Duodenal mucosa (tissue), 2 donors: ENCODE results near the gene PCYT1A.
"Not testable (repeated sequence)": the region's sequence is repeated elsewhere in the genome, so short reads cannot be mapped to it uniquely, and the experiment has no call there.

ENCODE experiments used
- H3K27ac ChIP-seq: one replicate; pipeline ENCODE4 v1.7.0; 2013; ENCODE audit warnings: low read depth, low read length
- H3K27me3 ChIP-seq, 2 donors: one replicate each; pipeline ENCODE4 v1.7.0; 2013; ENCODE audit warnings: low read length in 2 of 2, control low read depth in 1 of 2; ENCODE audit not compliant: insufficient read depth in 2 of 2, control insufficient read depth in 1 of 2
- H3K36me3 ChIP-seq, 2 donors: one replicate each; pipeline ENCODE4 v1.7.0; 2013; ENCODE audit warnings: low read length in 2 of 2, control low read depth in 1 of 2; ENCODE audit not compliant: insufficient read depth in 2 of 2, control insufficient read depth in 1 of 2
- H3K4me1 ChIP-seq, 2 donors: one replicate each; pipeline ENCODE4 v1.7.0; 2013; ENCODE audit warnings: low read length in 2 of 2, control low read depth in 1 of 2; ENCODE audit not compliant: insufficient read depth in 2 of 2, control insufficient read depth in 1 of 2
- H3K4me3 ChIP-seq, 2 donors: one replicate each; pipeline ENCODE4 v1.7.0; 2013; ENCODE audit warnings: low read length in 2 of 2, low read depth in 1 of 2
- H3K9ac ChIP-seq, 2 donors: one replicate each; pipeline ENCODE4 v1.7.0; 2013; ENCODE audit warnings: low read length in 2 of 2, low read depth in 1 of 2
- H3K9me3 ChIP-seq, 2 donors: one replicate each; pipeline ENCODE4 v1.7.0; 2013; ENCODE audit warnings: low read length in 2 of 2, control low read depth in 1 of 2; ENCODE audit not compliant: control insufficient read depth in 1 of 2

PCYT1A gene

DNA sequence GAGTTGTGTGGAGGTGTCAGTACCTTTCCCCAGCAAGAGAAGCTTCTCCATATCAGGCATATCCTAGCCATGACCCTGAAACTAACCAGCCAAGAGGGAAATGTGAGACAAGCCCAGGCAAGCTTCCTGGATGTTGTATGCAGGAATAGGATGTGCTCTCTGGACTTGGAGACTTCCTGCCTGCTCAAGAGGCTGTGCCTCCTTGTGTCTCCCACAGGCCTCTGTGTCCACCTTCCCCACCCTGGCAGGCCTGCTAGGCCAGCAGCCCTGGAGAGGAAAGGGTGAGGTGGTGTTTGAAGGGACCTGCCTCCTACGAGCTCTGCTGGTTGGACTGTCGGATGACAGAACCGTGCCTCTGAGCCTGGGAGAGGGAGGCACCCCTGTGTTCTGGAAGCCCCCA is 32.6 kb upstream of the PCYT1A start:
- H3K36me3 ChIP-seq: no peaks in the 10 kb centered on the region
- no peaks in the 10 kb centered on the region for H3K27me3 ChIP-seq
- no peak overlapping the region for H3K27ac ChIP-seq
- no peaks in the 10 kb centered on the region for H3K9me3 ChIP-seq
- no peak overlapping the region for H3K9ac ChIP-seq
- H3K4me3 ChIP-seq: no peak overlapping the region
- H3K4me1 ChIP-seq: no peaks in the 10 kb centered on the region

DNA sequence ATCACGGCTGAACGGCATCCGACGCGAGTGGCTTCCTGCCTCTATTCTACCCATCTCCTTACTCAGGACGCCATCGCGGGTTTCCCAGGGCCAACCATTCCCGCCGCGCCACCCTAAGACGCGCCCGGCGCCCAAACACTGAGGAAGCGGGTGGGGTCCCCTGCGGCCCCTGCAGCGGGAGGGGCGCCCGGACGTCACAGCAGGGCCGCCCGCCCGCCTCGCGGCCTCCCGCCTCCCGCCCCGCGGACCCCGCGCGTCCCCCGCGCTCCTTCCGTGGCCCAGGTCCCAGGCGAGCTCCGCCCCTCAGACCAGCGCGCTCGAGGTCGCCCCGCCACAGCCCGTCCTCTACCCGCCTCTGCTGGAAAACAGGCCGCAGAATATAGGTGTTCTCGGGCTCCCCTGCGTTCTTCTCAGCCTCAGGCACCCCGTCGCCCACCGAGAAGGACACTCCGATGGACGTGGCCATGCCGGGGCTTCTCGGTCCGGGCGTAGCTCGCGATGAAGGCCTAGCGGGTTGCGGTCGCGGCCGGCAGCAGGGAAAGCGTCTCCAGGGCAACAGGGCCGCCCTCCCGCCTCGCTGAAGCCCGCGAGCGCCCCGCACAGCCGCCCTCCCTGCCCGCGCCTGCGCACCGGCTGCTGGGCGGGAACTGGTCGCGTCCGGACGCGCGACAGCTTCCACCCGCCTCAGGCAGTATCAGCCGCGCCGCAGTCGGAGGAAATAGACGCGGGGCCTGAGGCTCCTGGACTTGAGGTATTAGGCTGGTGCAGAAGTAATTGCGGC is 30.4 kb upstream of the PCYT1A start, which contains the start of gene DYNLT2B:
DYNLT2B (minus strand) TSS at position 554 of the 781 bp plus-strand sequence; CDS start at position 466, 88 bp downstream.
- peak within 1 kb of the TSS; percentile 63 to 82 for H3K9ac ChIP-seq
- H3K36me3 ChIP-seq: no peaks in the 10 kb centered on the region
- no peaks in the 10 kb centered on the region for H3K27me3 ChIP-seq
- H3K4me3 ChIP-seq: peak within 1 kb of the TSS; percentile 86 to 91
- peak within 1 kb of the TSS; percentile 87 for H3K27ac ChIP-seq
- no peaks in the 10 kb centered on the region for H3K4me1 ChIP-seq
- no peaks in the 10 kb centered on the region for H3K9me3 ChIP-seq

DNA sequence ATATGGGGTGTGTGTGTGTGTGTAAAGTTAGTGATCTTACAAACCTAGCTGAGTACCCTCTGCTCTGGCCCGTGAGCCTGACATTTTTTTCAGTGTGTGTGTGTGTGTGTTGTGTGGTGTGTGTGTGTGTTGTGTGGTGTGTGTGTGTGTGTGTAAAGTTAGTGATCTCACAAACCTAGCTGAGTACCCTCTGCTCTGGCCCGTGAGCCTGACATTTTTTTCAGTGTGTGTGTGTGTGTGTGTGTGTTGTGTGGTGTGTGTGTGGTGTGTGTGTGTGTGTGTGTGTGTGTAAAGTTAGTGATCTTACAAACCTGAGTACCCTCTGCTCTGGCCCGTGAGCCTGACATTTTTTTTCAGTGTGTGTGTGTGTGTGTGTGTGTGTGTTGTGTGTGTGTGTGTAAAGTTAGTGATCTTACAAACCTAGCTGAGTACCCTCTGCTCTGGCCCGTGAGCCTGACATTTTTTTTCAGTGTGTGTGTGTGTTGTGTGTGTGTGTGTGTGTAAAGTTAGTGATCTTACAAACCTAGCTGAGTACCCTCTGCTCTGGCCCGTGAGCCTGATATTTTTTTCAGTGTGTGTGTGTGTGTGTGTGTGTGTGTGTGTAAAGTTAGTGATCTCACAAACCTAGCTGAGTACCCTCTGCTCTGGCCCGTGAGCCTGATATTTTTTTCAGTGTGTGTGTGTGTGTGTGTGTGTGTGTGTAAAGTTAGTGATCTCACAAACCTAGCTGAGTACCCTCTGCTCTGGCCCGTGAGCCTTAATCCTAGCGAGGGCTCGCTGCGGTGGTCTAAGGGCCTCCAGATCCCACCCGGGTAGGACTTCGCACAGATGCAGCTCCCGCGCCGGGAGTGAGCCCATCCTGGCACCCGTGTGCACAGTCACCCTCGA is 29.5 kb upstream of the PCYT1A start:
- H3K27ac ChIP-seq: peak overlapping the region; percentile 87
- peak overlapping the region; percentile 63 to 82 for H3K9ac ChIP-seq
- peak overlapping the region; percentile 86 to 91 for H3K4me3 ChIP-seq
- H3K4me1 ChIP-seq, H3K27me3 ChIP-seq, H3K9me3 ChIP-seq, H3K36me3 ChIP-seq: not testable (repeated sequence)

DNA sequence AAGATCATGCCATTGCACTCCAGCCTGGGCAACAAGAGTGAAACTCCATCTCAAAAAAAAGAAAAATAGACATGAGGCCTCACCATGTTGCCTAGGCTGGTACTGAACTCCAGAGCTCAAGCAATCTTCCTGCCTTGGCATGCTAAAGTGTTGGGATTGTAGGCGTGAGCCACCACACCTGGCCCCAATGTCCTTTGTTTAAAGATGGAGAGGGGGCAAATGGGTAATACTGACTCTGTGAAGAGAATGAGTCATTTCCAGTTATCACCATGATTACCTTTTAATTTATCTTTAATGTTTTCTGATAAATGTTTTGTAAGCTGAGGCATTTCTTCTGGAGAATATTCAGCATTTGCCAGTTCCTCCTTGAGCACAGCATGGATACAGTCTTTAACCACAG is 28.3 kb upstream of the PCYT1A start:
- Histone ChIP-seq H3K4me1 (no peaks in the 10 kb centered on the region), H3K27me3 (no peaks in the 10 kb centered on the region), H3K27ac (no peak overlapping the region), H3K9ac (no peak overlapping the region), H3K36me3 (no peaks in the 10 kb centered on the region), H3K4me3 (no peak overlapping the region), H3K9me3 (no peaks in the 10 kb centered on the region)

DNA sequence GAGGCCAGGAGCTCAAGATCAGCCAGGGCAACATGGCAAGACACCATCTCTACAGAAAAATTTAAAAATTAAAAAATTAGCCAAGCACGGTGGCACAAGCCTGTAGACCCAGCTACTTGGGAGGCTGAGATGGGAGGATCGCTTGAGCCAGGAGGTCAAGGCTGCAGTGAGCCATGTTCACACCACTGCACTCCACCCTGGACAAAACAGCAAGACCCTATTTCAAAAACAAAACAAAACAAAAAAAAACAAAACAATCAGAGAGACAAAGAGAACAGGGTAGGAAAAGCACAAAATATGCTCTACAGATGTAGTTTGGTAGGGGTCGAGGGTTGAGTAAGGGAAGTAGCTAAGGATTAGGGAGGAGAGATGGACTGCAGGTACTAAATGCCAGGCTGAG is 27.1 kb upstream of the PCYT1A start:
- Histone ChIP-seq H3K36me3 (no peaks in the 10 kb centered on the region), H3K9me3 (no peaks in the 10 kb centered on the region), H3K27me3 (no peaks in the 10 kb centered on the region), H3K4me3 (no peak overlapping the region), H3K9ac (no peak overlapping the region), H3K27ac (no peak overlapping the region), H3K4me1 (no peaks in the 10 kb centered on the region)

DNA sequence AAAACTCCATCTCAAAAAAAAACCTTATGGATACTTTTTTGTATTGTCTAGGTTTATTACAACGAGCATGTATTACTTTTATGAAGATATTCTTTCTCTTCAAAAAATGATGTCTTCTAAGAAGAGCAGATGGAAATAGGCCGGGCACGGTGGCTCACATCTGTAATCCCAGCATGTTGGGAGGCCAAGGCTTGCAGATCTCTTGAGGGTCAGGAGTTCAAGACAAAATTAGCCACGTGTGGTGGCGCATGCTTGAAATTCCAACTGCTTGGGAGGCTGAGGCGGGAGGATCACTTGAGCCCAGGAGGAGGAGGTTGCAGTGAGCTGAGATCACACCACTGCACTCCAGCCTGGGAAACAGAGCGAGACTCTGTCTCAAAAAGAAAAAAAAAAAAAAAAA is 26.6 kb upstream of the PCYT1A start:
- not testable (repeated sequence) for H3K4me1 ChIP-seq, H3K27ac ChIP-seq, H3K9me3 ChIP-seq, H3K9ac ChIP-seq, H3K27me3 ChIP-seq, H3K36me3 ChIP-seq, H3K4me3 ChIP-seq

DNA sequence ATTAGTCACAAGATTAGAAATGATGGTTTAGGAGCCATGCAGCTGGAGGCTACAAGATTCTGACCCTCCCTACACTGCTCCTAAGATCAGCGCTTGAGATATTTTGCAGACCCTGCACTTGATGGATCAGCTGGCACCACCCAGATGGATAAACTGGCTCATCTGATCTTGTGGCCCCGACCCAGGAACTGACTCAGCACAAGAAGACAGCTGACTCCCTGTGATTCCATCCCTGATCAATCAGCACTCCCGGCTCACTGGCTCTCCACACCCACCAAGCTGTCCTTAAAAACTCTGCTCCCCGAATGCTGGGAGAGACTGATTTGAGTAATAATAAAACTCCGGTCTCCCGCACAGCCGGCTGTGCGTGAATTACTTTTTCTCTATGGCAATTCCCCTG is 15.4 kb upstream of the PCYT1A start:
- H3K27me3 ChIP-seq, H3K36me3 ChIP-seq, H3K4me3 ChIP-seq, H3K4me1 ChIP-seq, H3K9me3 ChIP-seq, H3K9ac ChIP-seq, H3K27ac ChIP-seq: not testable (repeated sequence)

DNA sequence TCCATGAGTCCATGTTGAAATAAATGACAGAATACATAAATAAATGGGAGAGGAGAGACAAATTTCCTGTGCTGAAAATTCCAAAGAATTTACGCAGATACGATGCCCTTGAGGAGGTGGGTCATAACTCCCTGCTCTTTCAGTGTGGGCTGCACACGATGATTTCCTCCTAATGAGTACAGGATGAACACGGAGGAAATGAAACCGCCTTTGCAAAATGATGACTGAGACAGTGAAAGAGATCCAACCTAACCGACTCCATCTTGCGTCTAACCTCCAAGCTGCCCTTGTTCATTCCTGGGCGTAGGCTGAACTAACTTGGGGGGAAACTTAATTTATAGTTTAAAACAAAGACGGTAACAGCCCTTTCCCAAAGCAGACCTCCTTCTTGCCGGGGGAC is 15.0 kb upstream of the PCYT1A start:
- H3K36me3 ChIP-seq, H3K9ac ChIP-seq, H3K9me3 ChIP-seq, H3K27ac ChIP-seq, H3K27me3 ChIP-seq, H3K4me1 ChIP-seq, H3K4me3 ChIP-seq: not testable (repeated sequence)

DNA sequence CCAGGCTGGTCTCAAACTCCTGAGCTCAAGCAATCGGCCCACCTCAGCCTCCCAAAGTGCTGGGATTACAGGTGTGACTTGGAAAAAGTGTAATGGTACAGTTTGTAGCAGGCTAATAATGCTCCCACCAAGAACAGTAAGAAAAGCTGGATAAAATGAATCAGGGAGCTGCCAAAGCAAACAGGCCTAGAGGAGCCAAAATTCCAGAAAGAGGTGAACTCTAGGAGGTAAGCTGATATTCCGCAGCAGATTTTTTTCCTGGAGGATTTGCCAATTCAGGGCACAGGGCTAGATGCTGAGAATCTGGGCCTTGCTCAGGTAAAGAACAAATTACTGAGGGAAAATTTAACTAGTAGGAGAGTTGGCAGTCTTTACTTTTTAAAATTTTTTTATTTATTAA is 11.0 kb upstream of the PCYT1A start:
- Histone ChIP-seq H3K4me3 (no peak overlapping the region), H3K4me1 (no peaks in the 10 kb centered on the region), H3K27ac (no peak overlapping the region), H3K9ac (no peak overlapping the region), H3K36me3 (no peaks in the 10 kb centered on the region), H3K27me3 (no peaks in the 10 kb centered on the region), H3K9me3 (no peaks in the 10 kb centered on the region)

DNA sequence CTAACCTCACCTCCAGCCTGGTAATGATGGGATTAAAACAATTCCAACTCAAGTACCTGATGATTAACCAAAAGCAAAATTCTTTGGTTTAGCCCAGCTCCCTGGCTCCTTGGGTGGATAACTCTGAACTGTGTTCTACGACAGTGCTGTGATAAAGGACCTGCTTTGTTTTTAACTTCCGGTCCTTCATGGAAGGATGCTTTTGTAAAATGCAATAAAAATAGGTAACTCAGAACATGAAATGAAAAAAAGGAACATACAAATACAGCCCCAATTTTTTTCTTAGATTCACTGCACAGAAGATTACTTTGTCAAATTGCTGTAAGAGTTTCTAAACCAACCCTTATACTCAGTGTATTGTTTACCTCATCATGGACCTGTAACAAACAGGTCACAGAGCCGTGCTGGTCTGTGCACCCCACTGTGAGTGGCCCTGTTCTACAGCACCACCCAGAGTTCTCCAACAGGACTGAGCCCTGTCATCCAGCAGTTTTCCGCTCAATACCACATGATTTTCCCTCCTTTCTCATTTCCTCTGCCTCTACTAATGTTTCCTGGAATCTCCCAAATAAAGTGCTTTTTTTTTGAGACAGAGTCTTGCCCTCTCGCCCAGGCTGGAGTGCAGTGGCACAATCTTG is 4.9 kb upstream of the PCYT1A start:
- Histone ChIP-seq H3K27me3 (no peaks in the 10 kb centered on the region), H3K36me3 (no peaks in the 10 kb centered on the region), H3K4me1 (no peaks in the 10 kb centered on the region), H3K9ac (no peak overlapping the region), H3K9me3 (no peaks in the 10 kb centered on the region), H3K27ac (no peak overlapping the region), H3K4me3 (no peak overlapping the region)
